H9 (cell line): ENCODE data around the gene SNAP47. TPM values are rescaled to one million over a fixed set of nuclear protein-coding genes. Genes with fewer than 3 reads are reported as not detected.
A peak's percentile ranks its signal among the peaks of the same experiment; 100 is the strongest.

Source experiments
- DNase-seq: peaks from one replicate; pipeline ENCODE4 v3.0.0-alpha.2; 2017
- H2AFZ ChIP-seq: one replicate; pipeline ENCODE4 v1.6.1; 2013; ENCODE audit warnings: mild to moderate bottlenecking, low read length, control low read depth, moderate library complexity
- H2AK5ac ChIP-seq: 2 replicates; pipeline ENCODE4 v1.6.1; 2013; ENCODE audit warnings: low read length, control low read depth, mixed read lengths; ENCODE audit not compliant: insufficient read length
- H2BK120ac ChIP-seq: one replicate; pipeline ENCODE4 v1.6.1; 2013; ENCODE audit warnings: low read depth, mild to moderate bottlenecking, low read length, control low read depth, inconsistent platforms; ENCODE audit not compliant: poor library complexity, severe bottlenecking
- H2BK12ac ChIP-seq: 2 replicates; pipeline ENCODE4 v1.6.1; 2013; ENCODE audit warnings: low read length, control low read depth, mixed read lengths, low read depth; ENCODE audit not compliant: insufficient read length
- H2BK15ac ChIP-seq: 2 replicates; pipeline ENCODE4 v1.6.1; 2013; ENCODE audit warnings: low read depth, low read length, control low read depth
- H2BK20ac ChIP-seq: one replicate; pipeline ENCODE4 v1.6.1; 2013; ENCODE audit warnings: low read depth, mild to moderate bottlenecking, low read length, control low read depth, inconsistent platforms; ENCODE audit not compliant: poor library complexity, severe bottlenecking
- H2BK5ac ChIP-seq: 2 replicates; pipeline ENCODE4 v1.6.1; 2013; ENCODE audit warnings: low read length, control low read depth, mixed read lengths; ENCODE audit not compliant: insufficient read length
- H3K14ac ChIP-seq: 2 replicates; pipeline ENCODE4 v1.6.1; 2013; ENCODE audit warnings: low read length, control low read depth; ENCODE audit not compliant: insufficient read depth
- H3K18ac ChIP-seq: 2 replicates; pipeline ENCODE4 v1.6.1; 2013; ENCODE audit warnings: low read depth, mild to moderate bottlenecking, mixed read lengths, low read length, control low read depth; ENCODE audit not compliant: insufficient read length
- H3K23ac ChIP-seq: 2 replicates; pipeline ENCODE4 v1.6.1; 2013; ENCODE audit warnings: low read length, control low read depth, mixed read lengths, low read depth; ENCODE audit not compliant: insufficient read length
- H3K23me2 ChIP-seq: 2 replicates; pipeline ENCODE4 v1.6.1; 2013; ENCODE audit warnings: low read depth, mild to moderate bottlenecking, mixed read lengths, low read length, control low read depth; ENCODE audit not compliant: insufficient read length, poor library complexity, severe bottlenecking
- H3K27ac ChIP-seq: 2 replicates; pipeline ENCODE4 v1.5.1; 2013; ENCODE audit warnings: low read length, control low read depth, mixed read lengths, low read depth; ENCODE audit not compliant: insufficient read length
- H3K27me3 ChIP-seq: 2 replicates; pipeline ENCODE4 v1.6.1; 2013; ENCODE audit warnings: low read length, control low read depth, inconsistent platforms; ENCODE audit not compliant: insufficient read depth
- H3K4ac ChIP-seq: 2 replicates; pipeline ENCODE4 v1.6.1; 2013; ENCODE audit warnings: low read depth, mild to moderate bottlenecking, control low read depth, inconsistent platforms, low read length, moderate library complexity
- H3K4me1 ChIP-seq: 2 replicates; pipeline ENCODE4 v1.6.1; 2013; ENCODE audit warnings: low read length, control low read depth, inconsistent platforms; ENCODE audit not compliant: insufficient read depth
- H3K4me2 ChIP-seq: 2 replicates; pipeline ENCODE4 v1.6.1; 2013; ENCODE audit warnings: low read length, control low read depth, mixed read lengths; ENCODE audit not compliant: insufficient read length, insufficient read depth
- H3K56ac ChIP-seq: 2 replicates; pipeline ENCODE4 v1.6.1; 2013; ENCODE audit warnings: low read depth, mild to moderate bottlenecking, mixed read lengths, low read length, control low read depth; ENCODE audit not compliant: insufficient read length
- H3K79me1 ChIP-seq: 2 replicates; pipeline ENCODE4 v1.6.1; 2013; ENCODE audit warnings: low read depth, mild to moderate bottlenecking, moderate library complexity, low read length, control low read depth, inconsistent platforms; ENCODE audit not compliant: insufficient read depth, poor library complexity, severe bottlenecking
- H3K79me2 ChIP-seq: 2 replicates; pipeline ENCODE4 v1.6.1; 2013; ENCODE audit warnings: low read length, control low read depth, inconsistent platforms; ENCODE audit not compliant: insufficient read depth
- H3K9ac ChIP-seq: 2 replicates; pipeline ENCODE4 v1.6.1; 2013; ENCODE audit warnings: low read length, control low read depth, mixed read lengths; ENCODE audit not compliant: insufficient read length; ENCODE audit errors: extremely low read depth
- H3K9me3 ChIP-seq: one replicate; pipeline ENCODE4 v1.6.1; 2013; ENCODE audit warnings: low read depth, low read length, inconsistent platforms; ENCODE audit not compliant: control insufficient read depth
- H3T11ph ChIP-seq: one replicate; pipeline ENCODE4 v1.6.1; 2013; ENCODE audit warnings: mild to moderate bottlenecking, low read length, control low read depth, inconsistent platforms
- H4K20me1 ChIP-seq: one replicate; pipeline ENCODE4 v1.6.1; 2013; ENCODE audit not compliant: control insufficient read depth, insufficient read length, insufficient read depth
- H4K5ac ChIP-seq: 2 replicates; pipeline ENCODE4 v1.6.1; 2013; ENCODE audit warnings: low read depth, mild to moderate bottlenecking, mixed read lengths, low read length, control low read depth; ENCODE audit not compliant: insufficient read length
- H4K8ac ChIP-seq: replicated peaks from 2 replicates; pipeline ENCODE4 v1.6.1; 2013; ENCODE audit warnings: low read length, control low read depth, mixed read lengths, low read depth; ENCODE audit not compliant: insufficient read length
- H4K91ac ChIP-seq: 2 replicates; pipeline ENCODE4 v1.6.1; 2013; ENCODE audit warnings: low read depth, mild to moderate bottlenecking, moderate library complexity, mixed read lengths, low read length, control low read depth; ENCODE audit not compliant: insufficient read length
- H3K27ac Mint-ChIP-seq, 3 experiments: 2 replicates in 2 of 3; 3 replicates in 1 of 3; pipeline ENCODE4 v1.8.0; 2020 to 2021; ENCODE audit warnings: mixed read lengths in 3 of 3, mild to moderate bottlenecking in 1 of 3, moderate library complexity in 1 of 3
- H3K27me3 Mint-ChIP-seq: 2 replicates; pipeline ENCODE4 v1.8.0; 2021; ENCODE audit warnings: low read depth, mild to moderate bottlenecking, moderate library complexity, mixed read lengths
- H3K36me3 Mint-ChIP-seq, 3 experiments: 2 replicates in 2 of 3; 3 replicates in 1 of 3; pipeline ENCODE4 v1.8.0; 2020 to 2021; ENCODE audit warnings: low read depth in 3 of 3, mixed read lengths in 3 of 3; ENCODE audit not compliant: insufficient read depth in 1 of 3
- H3K4me1 Mint-ChIP-seq, 2 experiments: 2 replicates each; pipeline ENCODE4 v1.8.0; 2020; ENCODE audit warnings: mixed read lengths in 2 of 2
- H3K4me3 Mint-ChIP-seq, 2 experiments: 2 replicates in 1 of 2; 3 replicates in 1 of 2; pipeline ENCODE4 v1.8.0; 2020 to 2021; ENCODE audit warnings: mild to moderate bottlenecking in 2 of 2, mixed read lengths in 2 of 2, moderate library complexity in 1 of 2
- H3K9me3 Mint-ChIP-seq, 2 experiments: 2 replicates in 1 of 2; 3 replicates in 1 of 2; pipeline ENCODE4 v1.8.0; 2020; ENCODE audit warnings: mild to moderate bottlenecking in 2 of 2, mixed read lengths in 2 of 2, moderate library complexity in 1 of 2
- CTCF ChIP-seq: fragments of 200-600 bp; sonication (generic); conservative IDR thresholded peaks from 3 replicates; pipeline ENCODE4 v1.8.0; 2021; ENCODE audit warnings: antibody characterized with exemption, mild to moderate bottlenecking
- WGBS: extraction: QIAGEN DNeasy Blood & Tissue Kit; methylation state at CpG from one replicate; pipeline ENCODE4 v1.1.7; 2013; ENCODE audit warnings: missing lambda C conversion rate, low lambda C conversion rate, mixed read lengths; ENCODE audit not compliant: insufficient read length; ENCODE audit errors: extremely low coverage; 5-methylcytosine and 5-hydroxymethylcytosine counted together
- total RNA-seq: library from RNA; stranded (reverse); gene quantifications from 2 replicates; pipeline ENCODE4 v1.2.1, GENCODE V29; 2021

Gene SNAP47
- total RNA-seq, 1 experiment from 2014 or later: 44.1 TPM

DNA sequence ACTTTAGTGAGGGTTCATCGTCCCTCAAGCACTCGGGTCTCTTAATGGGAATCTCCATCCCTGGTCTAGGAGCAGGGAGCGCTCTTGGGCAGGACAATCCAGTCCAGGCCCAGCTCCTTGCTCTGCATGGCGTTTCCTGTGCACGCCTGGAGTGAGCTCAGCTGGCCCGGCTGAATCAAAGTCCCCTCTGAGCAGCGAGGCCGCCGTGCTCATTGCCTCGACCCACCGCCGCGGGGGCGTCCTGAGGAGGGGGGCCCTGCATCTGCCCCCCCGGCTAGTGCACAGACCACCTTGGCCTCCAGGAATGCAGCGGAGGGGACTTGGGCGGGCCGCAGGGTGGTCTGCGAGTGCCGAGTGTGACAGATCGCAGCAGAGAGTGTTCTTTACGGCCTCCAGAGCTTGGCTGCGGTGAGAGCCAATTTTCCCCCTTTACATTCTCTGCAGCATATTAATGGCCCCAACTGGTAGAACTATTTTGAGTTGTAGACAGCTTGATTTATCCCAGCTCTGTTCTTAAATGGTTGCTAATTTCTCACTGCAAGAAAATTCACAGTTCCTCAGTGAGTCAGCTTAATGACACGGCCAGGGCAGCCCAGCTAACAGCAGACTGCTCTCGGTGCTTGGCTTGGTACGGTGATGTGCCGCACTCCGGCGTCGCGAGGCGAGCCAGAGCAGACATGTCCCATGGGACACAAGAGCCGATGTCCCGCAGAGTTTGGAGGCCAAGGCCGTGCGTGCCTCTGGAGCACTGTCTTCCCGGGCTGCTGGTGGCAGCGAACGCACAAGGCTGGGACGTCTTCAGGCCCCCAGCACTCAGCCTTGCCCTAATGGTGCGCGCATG, 39.8 kb downstream of the SNAP47 start:
- no peak overlapping the region for H2BK20ac ChIP-seq
- no peak for DNase-seq
- no peaks in the 10 kb centered on the region for H3K4me1 Mint-ChIP-seq
- no peaks in the 10 kb centered on the region for H3K23me2 ChIP-seq
- WGBS: no CpG with 5 or more reads among the region's 42 CpGs
- no peaks in the 10 kb centered on the region for H3K27me3 Mint-ChIP-seq
- H3K23ac ChIP-seq: no peak overlapping the region
- no peaks in the 10 kb centered on the region for H4K20me1 ChIP-seq
- H2BK5ac ChIP-seq: no peak overlapping the region
- H4K5ac ChIP-seq: no peak overlapping the region
- no peaks in the 10 kb centered on the region for H3K9me3 Mint-ChIP-seq
- H3K4me1 ChIP-seq: no peaks in the 10 kb centered on the region
- no peak overlapping the region for H2AK5ac ChIP-seq
- no peak overlapping the region for H3K4me3 Mint-ChIP-seq
- TF ChIP-seq CTCF: no peak
- H3K4me2 ChIP-seq: no peak overlapping the region
- H2BK12ac ChIP-seq: no peak overlapping the region
- H2BK120ac ChIP-seq: no peak overlapping the region
- H3K18ac ChIP-seq: no peak overlapping the region
- no peak overlapping the region for H4K8ac ChIP-seq
- peaks cover 6 to 27% (median 20%) of the 10 kb centered on the region in 3 experiments; a peak in 5 of 7 replicates for H3K36me3 Mint-ChIP-seq
- H3K56ac ChIP-seq: no peak overlapping the region
- no peak overlapping the region for H4K91ac ChIP-seq
- H2AFZ ChIP-seq: no peak overlapping the region
- no peaks in the 10 kb centered on the region for H3K9me3 ChIP-seq
- no peak overlapping the region for H3K4ac ChIP-seq
- H3K79me2 ChIP-seq: no peaks in the 10 kb centered on the region
- H3K9ac ChIP-seq: no peak overlapping the region
- H3K14ac ChIP-seq: no peak overlapping the region
- peak overlapping the region in 1 of 3 experiments; percentile 63; a peak in 2 of 7 replicates for H3K27ac Mint-ChIP-seq
- H3T11ph ChIP-seq: no peak overlapping the region
- H3K79me1 ChIP-seq: no peaks in the 10 kb centered on the region
- no peak overlapping the region for H3K27ac ChIP-seq
- no peaks in the 10 kb centered on the region for H3K27me3 ChIP-seq
- no peak overlapping the region for H2BK15ac ChIP-seq
